ENCODE measurements around the gene KIF5B.
"Not testable (repeated sequence)": the region's sequence is repeated elsewhere in the genome, so short reads cannot be mapped to it uniquely, and the experiment has no call there.

The KIF5B gene

DNA sequence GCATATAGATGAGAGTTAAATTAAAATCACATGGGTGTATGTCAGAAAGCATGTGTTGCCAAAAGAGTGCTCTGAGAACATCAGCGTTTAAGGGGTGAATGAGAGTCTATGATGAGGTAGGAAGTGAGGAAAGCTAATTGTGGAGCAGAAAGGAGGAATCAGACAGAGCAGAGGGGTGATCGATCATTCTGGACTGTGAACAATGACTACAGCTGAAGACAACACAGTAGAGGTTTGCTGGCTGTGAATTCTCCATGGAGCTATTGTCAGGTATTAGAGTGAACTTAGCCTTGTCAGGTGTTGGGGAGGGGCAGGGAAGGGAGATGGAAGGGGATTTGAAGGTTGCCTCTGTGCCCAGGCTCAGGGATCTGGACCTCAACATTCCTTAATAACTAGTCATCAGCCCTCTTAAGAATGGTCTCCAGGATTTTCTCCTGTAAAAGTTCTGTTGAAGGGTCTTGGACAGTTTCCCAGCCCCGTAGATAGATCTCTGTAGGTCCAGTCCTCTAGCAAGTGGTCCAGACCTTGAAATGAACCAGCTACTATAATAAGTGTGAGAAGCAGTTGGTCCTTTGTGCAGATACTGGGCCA lies 57.1 kb downstream of the KIF5B start:
- no peaks in the 10 kb centered on the region for H3K36me3 ChIP-seq (ENCODE audit: control insufficient read depth in 2 of 2, insufficient read depth in 2 of 2, low read length in 2 of 2)

DNA sequence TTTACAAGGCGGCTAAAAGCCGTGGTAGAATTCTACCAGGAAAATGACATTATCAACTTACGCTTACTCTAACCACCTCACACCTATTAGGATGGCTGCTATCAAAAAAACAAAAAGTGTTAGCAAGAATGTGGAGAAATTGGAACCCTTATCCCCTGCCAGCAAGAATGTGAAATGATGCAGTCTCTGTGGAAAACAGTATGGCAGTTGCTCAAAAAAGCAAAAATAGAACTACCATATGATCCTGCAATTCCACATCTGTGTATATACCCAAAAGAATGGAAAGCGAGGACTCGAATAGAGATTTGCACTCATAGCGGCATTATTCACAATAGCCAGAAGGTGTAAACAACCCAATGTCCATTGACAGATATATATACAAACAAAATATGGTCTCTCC lies 61.3 kb downstream of the KIF5B start:
- Histone ChIP-seq H3K27me3 (ENCODE audit: control insufficient read depth in 2 of 2, insufficient read depth in 2 of 2, low read length in 2 of 2) (no peaks in the 10 kb centered on the region), H3K9me3 (ENCODE audit: control insufficient read depth in 2 of 2, low read length in 2 of 2) (no peaks in the 10 kb centered on the region), H3K27ac (ENCODE audit: low read depth in 2 of 2, low read length in 2 of 2) (no peak overlapping the region), H3K4me3 (ENCODE audit: low read length in 2 of 2) (no peak overlapping the region), H3K4me1 (ENCODE audit: control insufficient read depth in 2 of 2, insufficient read depth in 2 of 2, low read length in 2 of 2) (no peaks in the 10 kb centered on the region), H3K36me3 (ENCODE audit: control insufficient read depth in 2 of 2, insufficient read depth in 2 of 2, low read length in 2 of 2) (no peaks in the 10 kb centered on the region), H3K9ac (ENCODE audit: low read depth in 1 of 2, low read length in 2 of 2) (no peak overlapping the region)

More for the DNA sequence above, 57.1 kb downstream of the KIF5B start:
- no peaks in the 10 kb centered on the region for H3K27me3 ChIP-seq (ENCODE audit: control insufficient read depth in 2 of 2, insufficient read depth in 2 of 2, low read length in 2 of 2)
- H3K9ac ChIP-seq (ENCODE audit: low read depth in 1 of 2, low read length in 2 of 2), result no peak overlapping the region
- no peaks in the 10 kb centered on the region for H3K4me1 ChIP-seq (ENCODE audit: control insufficient read depth in 2 of 2, insufficient read depth in 2 of 2, low read length in 2 of 2)
- H3K9me3 ChIP-seq (ENCODE audit: control insufficient read depth in 2 of 2, low read length in 2 of 2), result no peaks in the 10 kb centered on the region
- no peak overlapping the region for H3K27ac ChIP-seq (ENCODE audit: low read depth in 2 of 2, low read length in 2 of 2)
- H3K4me3 ChIP-seq (ENCODE audit: low read length in 2 of 2), result no peak overlapping the region

DNA sequence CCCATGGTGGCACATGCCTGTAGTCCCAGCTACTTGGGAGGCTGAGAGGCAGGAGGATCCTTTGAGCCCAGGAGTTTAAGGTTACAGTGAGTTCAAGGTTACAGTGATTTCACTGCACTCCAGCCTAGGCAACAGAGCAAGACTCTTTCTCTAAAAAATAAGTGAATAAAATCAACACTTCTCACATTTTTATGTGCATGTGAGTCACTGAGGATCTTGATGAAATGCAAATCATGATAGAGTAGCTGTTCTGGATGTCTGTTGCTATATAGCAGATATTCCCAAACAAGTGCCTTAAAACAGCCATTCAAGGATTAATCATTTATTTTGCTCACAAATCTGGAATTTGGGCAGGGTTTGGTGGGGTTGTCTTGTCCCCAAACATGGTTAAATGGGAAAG lies 65.3 kb downstream of the KIF5B start:
- no peaks in the 10 kb centered on the region for H3K4me1 ChIP-seq (ENCODE audit: control insufficient read depth in 2 of 2, insufficient read depth in 2 of 2, low read length in 2 of 2)
- H3K27me3 ChIP-seq (ENCODE audit: control insufficient read depth in 2 of 2, insufficient read depth in 2 of 2, low read length in 2 of 2), result no peaks in the 10 kb centered on the region
- H3K36me3 ChIP-seq (ENCODE audit: control insufficient read depth in 2 of 2, insufficient read depth in 2 of 2, low read length in 2 of 2), result no peaks in the 10 kb centered on the region
- no peaks in the 10 kb centered on the region for H3K9me3 ChIP-seq (ENCODE audit: control insufficient read depth in 2 of 2, low read length in 2 of 2)
- no peak overlapping the region for H3K9ac ChIP-seq (ENCODE audit: low read depth in 1 of 2, low read length in 2 of 2)
- H3K27ac ChIP-seq (ENCODE audit: low read depth in 2 of 2, low read length in 2 of 2), result no peak overlapping the region
- no peak overlapping the region for H3K4me3 ChIP-seq (ENCODE audit: low read length in 2 of 2)

DNA sequence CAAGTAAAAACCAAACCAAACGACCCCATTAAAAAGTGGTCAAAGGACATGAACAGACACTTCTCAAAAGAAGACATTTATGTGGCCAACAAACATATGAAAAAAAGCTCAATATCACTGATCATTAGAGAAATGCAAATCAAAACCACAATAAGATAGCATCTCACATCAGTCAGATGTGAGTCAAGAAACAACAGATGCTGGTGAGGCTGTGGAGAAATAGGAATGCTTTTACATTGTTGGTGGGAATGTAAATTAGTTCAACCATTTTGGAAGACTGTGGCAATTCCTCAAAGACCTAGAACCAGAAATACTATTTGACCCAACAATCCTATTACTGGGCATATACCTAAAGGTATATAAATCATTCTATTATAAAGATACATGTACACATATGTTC lies 68.4 kb downstream of the KIF5B start:
- not testable (repeated sequence) for H3K27me3 ChIP-seq (ENCODE audit: control insufficient read depth in 2 of 2, insufficient read depth in 2 of 2, low read length in 2 of 2); H3K36me3 ChIP-seq (ENCODE audit: control insufficient read depth in 2 of 2, insufficient read depth in 2 of 2, low read length in 2 of 2); H3K9me3 ChIP-seq (ENCODE audit: control insufficient read depth in 2 of 2, low read length in 2 of 2); H3K4me1 ChIP-seq (ENCODE audit: control insufficient read depth in 2 of 2, insufficient read depth in 2 of 2, low read length in 2 of 2); H3K9ac ChIP-seq (ENCODE audit: low read depth in 1 of 2, low read length in 2 of 2); H3K27ac ChIP-seq (ENCODE audit: low read depth in 2 of 2, low read length in 2 of 2); H3K4me3 ChIP-seq (ENCODE audit: low read length in 2 of 2)

DNA sequence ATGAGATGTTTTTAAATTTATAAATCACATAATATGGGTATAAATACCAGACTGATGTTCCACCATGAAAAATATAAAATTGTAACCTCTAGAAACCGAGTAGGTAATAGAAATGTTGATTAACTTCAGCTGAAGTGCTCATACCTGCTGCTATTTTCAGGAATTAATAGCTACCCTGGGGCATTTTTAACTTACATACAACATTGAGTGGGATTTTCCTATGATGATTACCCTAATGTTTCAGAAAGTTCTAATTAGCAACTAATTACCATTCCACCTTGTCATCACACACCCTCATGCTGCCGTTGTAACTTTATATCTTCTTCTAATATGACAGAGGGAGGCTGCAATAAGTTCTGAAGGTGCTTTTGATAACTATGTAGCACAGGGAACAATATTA lies 74.1 kb downstream of the KIF5B start:
- Histone ChIP-seq H3K27ac (ENCODE audit: low read depth in 2 of 2, low read length in 2 of 2) (no peak overlapping the region), H3K4me1 (ENCODE audit: control insufficient read depth in 2 of 2, insufficient read depth in 2 of 2, low read length in 2 of 2) (peaks cover 0 to 5% of the 10 kb centered on the region in 2 donors), H3K9ac (ENCODE audit: low read depth in 1 of 2, low read length in 2 of 2) (no peak overlapping the region), H3K4me3 (ENCODE audit: low read length in 2 of 2) (no peak overlapping the region), H3K9me3 (ENCODE audit: control insufficient read depth in 2 of 2, low read length in 2 of 2) (no peaks in the 10 kb centered on the region), H3K36me3 (ENCODE audit: control insufficient read depth in 2 of 2, insufficient read depth in 2 of 2, low read length in 2 of 2) (no peaks in the 10 kb centered on the region), H3K27me3 (ENCODE audit: control insufficient read depth in 2 of 2, insufficient read depth in 2 of 2, low read length in 2 of 2) (no peaks in the 10 kb centered on the region)

DNA sequence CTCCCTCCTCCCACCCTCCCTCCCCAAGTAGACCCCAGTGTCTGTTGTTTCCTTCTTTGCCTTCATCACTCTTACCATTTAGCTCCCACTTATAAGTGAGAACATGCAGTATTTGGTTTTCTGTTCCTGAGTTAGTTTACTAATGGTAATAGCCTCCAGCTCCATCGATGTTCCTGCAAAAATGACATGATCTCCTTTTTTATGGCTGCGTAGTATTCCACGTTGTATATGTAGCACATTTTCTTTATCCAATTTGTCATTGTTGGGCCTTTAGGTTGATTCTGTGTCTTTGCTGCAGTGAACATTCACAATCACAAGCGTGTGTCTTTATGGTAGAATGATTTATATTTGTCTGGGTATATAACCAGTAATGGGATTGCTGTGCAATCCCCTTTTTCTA lies 75.8 kb downstream of the KIF5B start:
- Histone ChIP-seq H3K27ac (ENCODE audit: low read depth in 2 of 2, low read length in 2 of 2) (no peak overlapping the region), H3K4me1 (ENCODE audit: control insufficient read depth in 2 of 2, insufficient read depth in 2 of 2, low read length in 2 of 2) (peaks cover 0 to 5% of the 10 kb centered on the region in 2 donors), H3K36me3 (ENCODE audit: control insufficient read depth in 2 of 2, insufficient read depth in 2 of 2, low read length in 2 of 2) (no peaks in the 10 kb centered on the region), H3K27me3 (ENCODE audit: control insufficient read depth in 2 of 2, insufficient read depth in 2 of 2, low read length in 2 of 2) (no peaks in the 10 kb centered on the region), H3K4me3 (ENCODE audit: low read length in 2 of 2) (no peak overlapping the region), H3K9me3 (ENCODE audit: control insufficient read depth in 2 of 2, low read length in 2 of 2) (no peaks in the 10 kb centered on the region), H3K9ac (ENCODE audit: low read depth in 1 of 2, low read length in 2 of 2) (no peak overlapping the region)

DNA sequence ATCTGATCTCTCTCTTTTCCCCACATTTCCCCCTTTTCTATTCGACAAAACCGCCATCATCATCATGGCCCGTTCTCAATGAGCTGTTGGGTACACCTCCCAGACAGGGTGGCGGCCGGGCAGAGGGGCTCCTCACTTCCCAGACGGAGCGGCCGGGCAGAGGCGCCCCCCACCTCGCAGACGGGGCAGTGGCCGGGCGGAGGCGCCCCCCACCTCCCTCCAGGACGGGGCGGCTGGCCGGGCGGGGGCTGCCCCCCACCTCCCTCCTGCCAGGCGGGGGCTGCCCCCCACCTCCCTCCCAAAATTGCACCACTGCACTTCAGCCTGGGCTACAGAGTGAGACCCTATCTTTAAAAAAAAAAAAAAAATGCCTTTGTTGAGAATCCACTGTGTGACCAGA lies 77.2 kb downstream of the KIF5B start:
- H3K36me3 ChIP-seq (ENCODE audit: control insufficient read depth in 2 of 2, insufficient read depth in 2 of 2, low read length in 2 of 2); H3K9me3 ChIP-seq (ENCODE audit: control insufficient read depth in 2 of 2, low read length in 2 of 2); H3K4me1 ChIP-seq (ENCODE audit: control insufficient read depth in 2 of 2, insufficient read depth in 2 of 2, low read length in 2 of 2); H3K27me3 ChIP-seq (ENCODE audit: control insufficient read depth in 2 of 2, insufficient read depth in 2 of 2, low read length in 2 of 2); H3K27ac ChIP-seq (ENCODE audit: low read depth in 2 of 2, low read length in 2 of 2); H3K9ac ChIP-seq (ENCODE audit: low read depth in 1 of 2, low read length in 2 of 2); H3K4me3 ChIP-seq (ENCODE audit: low read length in 2 of 2): not testable (repeated sequence)

DNA sequence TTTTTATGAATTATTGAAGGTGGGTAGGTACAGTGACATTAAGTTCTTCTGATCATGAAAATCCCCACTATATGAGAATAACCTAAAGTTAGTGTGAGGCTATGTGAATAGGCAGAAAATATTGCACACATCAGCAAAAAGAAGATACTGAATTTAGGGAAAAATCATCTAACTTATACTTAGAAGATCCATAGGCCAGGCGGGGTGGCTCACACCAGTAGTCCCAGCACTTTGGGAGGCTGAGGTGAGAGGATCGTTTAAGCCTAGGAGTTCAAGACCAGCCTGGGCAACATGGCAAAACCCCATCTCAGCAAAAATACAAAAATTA lies 78.1 kb downstream of the KIF5B start:
- Histone ChIP-seq H3K9me3 (ENCODE audit: control insufficient read depth in 2 of 2, low read length in 2 of 2) (no peaks in the 10 kb centered on the region), H3K4me3 (ENCODE audit: low read length in 2 of 2) (no peak overlapping the region), H3K36me3 (ENCODE audit: control insufficient read depth in 2 of 2, insufficient read depth in 2 of 2, low read length in 2 of 2) (no peaks in the 10 kb centered on the region), H3K9ac (ENCODE audit: low read depth in 1 of 2, low read length in 2 of 2) (no peak overlapping the region), H3K27me3 (ENCODE audit: control insufficient read depth in 2 of 2, insufficient read depth in 2 of 2, low read length in 2 of 2) (no peaks in the 10 kb centered on the region), H3K27ac (ENCODE audit: low read depth in 2 of 2, low read length in 2 of 2) (no peak overlapping the region), H3K4me1 (ENCODE audit: control insufficient read depth in 2 of 2, insufficient read depth in 2 of 2, low read length in 2 of 2) (peaks cover 0 to 5% of the 10 kb centered on the region in 2 donors)

DNA sequence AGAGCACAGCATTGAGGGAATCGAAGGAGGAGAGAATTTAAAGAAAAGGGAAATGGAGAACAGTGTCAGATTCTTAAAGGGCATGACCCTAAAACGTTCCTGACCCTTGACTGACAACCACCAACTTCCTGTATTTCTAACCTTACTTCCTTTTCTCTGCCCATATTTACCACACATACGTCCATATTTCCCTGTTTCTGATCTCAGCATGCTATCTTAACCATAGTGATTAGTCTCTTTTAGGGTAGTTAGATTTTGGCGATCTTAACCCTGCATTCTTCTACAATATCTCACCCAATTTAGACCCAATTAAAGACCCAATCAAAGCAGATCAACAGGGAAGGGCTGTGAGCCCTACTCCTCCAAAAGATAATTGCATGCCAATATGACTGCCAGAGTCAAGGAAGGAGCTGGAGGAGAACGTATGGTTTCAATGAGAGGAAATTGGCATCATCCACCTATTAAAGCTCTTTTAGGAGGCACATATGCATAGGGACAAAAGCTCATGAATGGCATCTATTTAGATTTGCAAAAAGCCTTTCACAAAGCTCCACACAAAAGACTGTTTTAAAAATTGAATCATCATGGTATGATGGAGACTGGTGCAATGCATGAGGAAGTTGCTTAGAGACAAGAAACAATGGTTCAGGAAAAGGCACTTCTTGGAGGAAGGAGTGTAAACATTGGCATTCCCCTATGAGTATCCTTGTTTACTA lies 78.6 kb downstream of the KIF5B start:
- H3K36me3 ChIP-seq (ENCODE audit: control insufficient read depth in 2 of 2, insufficient read depth in 2 of 2, low read length in 2 of 2), result no peaks in the 10 kb centered on the region
- no peaks in the 10 kb centered on the region for H3K27me3 ChIP-seq (ENCODE audit: control insufficient read depth in 2 of 2, insufficient read depth in 2 of 2, low read length in 2 of 2)
- H3K9me3 ChIP-seq (ENCODE audit: control insufficient read depth in 2 of 2, low read length in 2 of 2), result no peaks in the 10 kb centered on the region
- H3K4me3 ChIP-seq (ENCODE audit: low read length in 2 of 2), result no peak overlapping the region
- H3K9ac ChIP-seq (ENCODE audit: low read depth in 1 of 2, low read length in 2 of 2), result no peak overlapping the region
- H3K4me1 ChIP-seq (ENCODE audit: control insufficient read depth in 2 of 2, insufficient read depth in 2 of 2, low read length in 2 of 2), result peaks cover 0 to 5% of the 10 kb centered on the region in 2 donors
- H3K27ac ChIP-seq (ENCODE audit: low read depth in 2 of 2, low read length in 2 of 2), result no peak overlapping the region

DNA sequence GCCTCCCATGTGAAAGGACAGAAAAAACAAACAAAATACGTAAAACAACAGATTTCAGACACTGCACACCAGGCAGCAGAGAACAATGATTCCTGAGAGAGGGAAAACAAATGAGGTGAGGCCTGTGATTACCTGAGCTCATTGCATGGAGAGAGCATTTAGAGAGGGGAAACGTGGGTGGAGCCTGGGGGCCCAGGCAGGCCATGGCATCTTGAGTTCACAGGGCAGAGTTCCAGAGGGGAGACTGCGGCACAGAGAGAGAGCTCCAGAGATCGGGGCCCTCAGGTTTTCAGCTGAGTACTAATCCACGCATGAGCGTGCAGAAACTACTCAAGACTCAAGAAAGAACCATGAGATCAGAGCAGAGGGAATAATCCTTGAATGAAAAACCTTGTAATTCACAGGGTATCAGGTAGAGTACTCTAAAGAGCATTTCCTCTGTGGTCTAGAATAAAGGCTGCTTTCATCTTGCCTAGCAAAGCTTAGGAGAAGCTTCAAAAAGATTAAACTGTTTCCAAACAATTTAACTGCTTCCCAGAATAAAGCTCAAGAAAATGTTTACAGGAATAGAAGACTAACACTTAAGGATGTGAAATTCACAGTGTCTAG lies 81.0 kb downstream of the KIF5B start:
- Histone ChIP-seq H3K9me3 (ENCODE audit: control insufficient read depth in 2 of 2, low read length in 2 of 2) (no peaks in the 10 kb centered on the region), H3K36me3 (ENCODE audit: control insufficient read depth in 2 of 2, insufficient read depth in 2 of 2, low read length in 2 of 2) (no peaks in the 10 kb centered on the region), H3K9ac (ENCODE audit: low read depth in 1 of 2, low read length in 2 of 2) (no peak overlapping the region), H3K4me3 (ENCODE audit: low read length in 2 of 2) (no peak overlapping the region), H3K27me3 (ENCODE audit: control insufficient read depth in 2 of 2, insufficient read depth in 2 of 2, low read length in 2 of 2) (no peaks in the 10 kb centered on the region), H3K4me1 (ENCODE audit: control insufficient read depth in 2 of 2, insufficient read depth in 2 of 2, low read length in 2 of 2) (peaks cover 0 to 5% of the 10 kb centered on the region in 2 donors), H3K27ac (ENCODE audit: low read depth in 2 of 2, low read length in 2 of 2) (no peak overlapping the region)
